Peyer's patch (tissue), 4 donors: ENCODE results near the gene BEST4.
A peak's percentile ranks its signal among the peaks of the same experiment; 100 is the strongest.

Source experiments
- POLR2A ChIP-seq, 2 donors: fragments of 450-650 bp; IDR thresholded peaks; one replicate each; pipeline ENCODE4 v1.5.1; 2017; ENCODE audit warnings: antibody characterized with exemption in 2 of 2, mild to moderate bottlenecking in 2 of 2, moderate library complexity in 2 of 2
- TF ChIP-seq, protein P1 (sequence below), 6 experiments: fragments of 450-650 bp in 4 of 6; fragments of 200-600 bp in 2 of 6; sonication (generic) in 1 of 6; IDR thresholded peaks; one replicate each; pipeline ENCODE4 v1.5.1; 2017 to 2019; ENCODE audit warnings: antibody characterized with exemption in 6 of 6, mild to moderate bottlenecking in 3 of 6, moderate library complexity in 1 of 6

DNA sequence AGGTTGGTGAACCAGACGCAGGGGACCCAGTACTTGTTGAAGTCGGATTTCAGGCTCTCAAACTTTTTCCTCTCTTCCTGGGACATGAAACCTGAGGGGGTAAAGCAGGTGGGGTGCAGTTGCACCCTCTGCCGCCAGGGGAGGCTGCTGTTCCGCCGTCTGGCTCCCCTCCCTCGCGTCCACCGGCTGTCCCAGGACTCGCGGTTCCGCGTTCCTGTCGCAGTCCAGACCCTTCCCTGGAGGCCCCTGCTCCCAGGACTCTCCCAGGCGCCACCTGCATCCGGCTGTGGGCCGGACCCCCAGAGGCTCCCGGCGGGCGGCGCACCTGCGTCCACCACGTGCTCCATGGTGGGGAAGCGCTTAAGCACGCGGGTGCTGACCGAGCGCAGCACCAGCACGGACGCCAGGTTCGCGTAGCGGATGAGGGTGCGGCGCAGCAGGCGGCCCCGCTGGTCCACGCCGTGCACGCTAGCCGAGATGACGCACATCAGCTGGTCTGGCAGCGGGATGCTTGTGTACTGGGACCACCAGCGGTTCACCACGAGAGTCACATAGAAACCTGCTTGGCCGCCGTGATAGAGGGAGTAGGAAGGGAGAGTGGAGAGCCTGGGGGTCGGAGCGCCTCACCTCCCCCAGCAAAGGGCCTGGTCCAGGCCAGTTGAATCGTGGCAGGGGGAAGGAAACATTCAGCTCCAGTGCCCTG is 1.7 kb downstream of the BEST4 start:
- no peak for TF ChIP-seq POLR2A (IDR thresholded peaks at IDR 0.05)
- TF ChIP-seq, protein P1, sequence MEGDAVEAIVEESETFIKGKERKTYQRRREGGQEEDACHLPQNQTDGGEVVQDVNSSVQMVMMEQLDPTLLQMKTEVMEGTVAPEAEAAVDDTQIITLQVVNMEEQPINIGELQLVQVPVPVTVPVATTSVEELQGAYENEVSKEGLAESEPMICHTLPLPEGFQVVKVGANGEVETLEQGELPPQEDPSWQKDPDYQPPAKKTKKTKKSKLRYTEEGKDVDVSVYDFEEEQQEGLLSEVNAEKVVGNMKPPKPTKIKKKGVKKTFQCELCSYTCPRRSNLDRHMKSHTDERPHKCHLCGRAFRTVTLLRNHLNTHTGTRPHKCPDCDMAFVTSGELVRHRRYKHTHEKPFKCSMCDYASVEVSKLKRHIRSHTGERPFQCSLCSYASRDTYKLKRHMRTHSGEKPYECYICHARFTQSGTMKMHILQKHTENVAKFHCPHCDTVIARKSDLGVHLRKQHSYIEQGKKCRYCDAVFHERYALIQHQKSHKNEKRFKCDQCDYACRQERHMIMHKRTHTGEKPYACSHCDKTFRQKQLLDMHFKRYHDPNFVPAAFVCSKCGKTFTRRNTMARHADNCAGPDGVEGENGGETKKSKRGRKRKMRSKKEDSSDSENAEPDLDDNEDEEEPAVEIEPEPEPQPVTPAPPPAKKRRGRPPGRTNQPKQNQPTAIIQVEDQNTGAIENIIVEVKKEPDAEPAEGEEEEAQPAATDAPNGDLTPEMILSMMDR (IDR thresholded peaks at IDR 0.05) = peak; percentile 97 to 99 (median 99)
